ENCODE measurements around the gene CCDC88A. TPM values are rescaled to one million over a fixed set of nuclear protein-coding genes. Genes with fewer than 3 reads are reported as not detected.
"Not testable (repeated sequence)": the region's sequence is repeated elsewhere in the genome, so short reads cannot be mapped to it uniquely, and the experiment has no call there.

Gene CCDC88A
- total and polyA plus RNA-seq, 2 donors (not counting 3 experiments of a cell fraction or from before 2014, with no cell fraction given): 21.1 to 77.4 TPM

GRCh38 chr2:55356136-55356535 lies 63.5 kb downstream of the CCDC88A start:
- H3K79me2 ChIP-seq (ENCODE audit: control insufficient read depth, insufficient read depth, low read length); DNase-seq (ENCODE audit: low read depth, low spot score); H4K20me1 ChIP-seq (replicated peaks; ENCODE audit: control insufficient read depth, extremely low read depth, insufficient read depth, low read length); H3K9me3 ChIP-seq (replicated peaks; ENCODE audit: control insufficient read depth, insufficient read depth, low read length); H3K4me1 ChIP-seq (ENCODE audit: control insufficient read depth, extremely low read depth, insufficient read depth, low read length); intact Hi-C loops (cut with micrococcal nuclease); dilution Hi-C loops (cut with MboI; ENCODE audit: extremely low pct_ligation_motif_present, low sequenced_read_pairs); H3K4me3 ChIP-seq (replicated peaks in 1 of 3; ENCODE audit: insufficient read depth in 1 of 3, low read depth in 1 of 3, low read length in 3 of 3); POLR2A ChIA-PET; FAIRE-seq; BruUV-seq (replicated peaks); H3K27me3 ChIP-seq (ENCODE audit: control insufficient read depth in 2 of 2, insufficient read depth in 2 of 2, low read length in 2 of 2); H3K27ac ChIP-seq (ENCODE audit: insufficient read depth, low read depth, low read length); H3K4me2 ChIP-seq (ENCODE audit: insufficient read depth, low read length); H3K9ac ChIP-seq (replicated peaks; ENCODE audit: extremely low read depth, insufficient read depth, low read length); CTCF ChIA-PET; H3K9me1 ChIP-seq (replicated peaks; ENCODE audit: control insufficient read depth, extremely low read depth, insufficient read depth, low read length); H2AFZ ChIP-seq (ENCODE audit: low read depth, low read length); H3K36me3 ChIP-seq (ENCODE audit: control insufficient read depth in 2 of 2, extremely low read depth in 1 of 2, insufficient read depth in 2 of 2, low read length in 2 of 2): not testable (repeated sequence)

GRCh38 chr2:55355451-55355850 lies 64.2 kb downstream of the CCDC88A start:
- no peak for TF ChIP-seq JUN (IDR thresholded peaks at IDR 0.05; ENCODE audit: borderline replicate concordance, insufficient read depth, insufficient read length, low read depth)
- no peak for TF ChIP-seq CTCF (IDR thresholded peaks at IDR 0.05; ENCODE audit: extremely low read depth in 1 of 2, insufficient read depth in 1 of 2, low read depth in 1 of 2, low read length in 2 of 2)
- no peak for TF ChIP-seq MAX (IDR thresholded peaks at IDR 0.05; ENCODE audit: insufficient read depth, insufficient read length)
- TF ChIP-seq MYC (IDR thresholded peaks at IDR 0.05; ENCODE audit: low read depth, low read length): no peak
- no peak for TF ChIP-seq GATA2 (IDR thresholded peaks at IDR 0.05; ENCODE audit: insufficient read depth, insufficient read length, low read depth, low read length)
- no peak overlapping the region for H3K27ac ChIP-seq (ENCODE audit: insufficient read depth, low read depth, low read length)
- H4K20me1 ChIP-seq (replicated peaks; ENCODE audit: control insufficient read depth, extremely low read depth, insufficient read depth, low read length): no peaks in the 10 kb centered on the region
- H3K9me3 ChIP-seq (replicated peaks; ENCODE audit: control insufficient read depth, insufficient read depth, low read length): no peaks in the 10 kb centered on the region
- H3K9me1 ChIP-seq (replicated peaks; ENCODE audit: control insufficient read depth, extremely low read depth, insufficient read depth, low read length): no peaks in the 10 kb centered on the region
- H3K4me3 ChIP-seq (replicated peaks in 1 of 3; ENCODE audit: insufficient read depth in 1 of 3, low read depth in 1 of 3, low read length in 3 of 3): no peak overlapping the region
- DNase-seq (ENCODE audit: low read depth, low spot score) (no peak), FAIRE-seq (no peak)
- ChIA-PET POLR2A (no interaction called here), CTCF (no interaction called here)
- BruUV-seq (replicated peaks): no TSS peak
- no peak overlapping the region for H2AFZ ChIP-seq (ENCODE audit: low read depth, low read length)
- no peaks in the 10 kb centered on the region for H3K79me2 ChIP-seq (ENCODE audit: control insufficient read depth, insufficient read depth, low read length)
- intact Hi-C loops (cut with micrococcal nuclease): no loop called here
- H3K36me3 ChIP-seq (ENCODE audit: control insufficient read depth in 2 of 2, extremely low read depth in 1 of 2, insufficient read depth in 2 of 2, low read length in 2 of 2): peaks cover 0 to 3% of the 10 kb centered on the region in 2 experiments
- no peaks in the 10 kb centered on the region for H3K4me1 ChIP-seq (ENCODE audit: control insufficient read depth, extremely low read depth, insufficient read depth, low read length)
- H3K27me3 ChIP-seq (ENCODE audit: control insufficient read depth in 2 of 2, insufficient read depth in 2 of 2, low read length in 2 of 2): no peaks in the 10 kb centered on the region
- H3K9ac ChIP-seq (replicated peaks; ENCODE audit: extremely low read depth, insufficient read depth, low read length): no peak overlapping the region
- dilution Hi-C loops (cut with MboI; ENCODE audit: extremely low pct_ligation_motif_present, low sequenced_read_pairs): no loop called here
- H3K4me2 ChIP-seq (ENCODE audit: insufficient read depth, low read length): no peak overlapping the region

All from endothelial cell of umbilical vein (primary cell).